Central memory CD8-positive, alpha-beta T cell (primary cell): ENCODE data around the gene SUSD3.

ENCODE experiments used
- ATAC-seq: fragments of 150-1000 bp; cut with Tn5 transposase; replicated peaks from 2 replicates; pipeline ENCODE4 v1.10.0; 2022; ENCODE audit warnings: mild to moderate bottlenecking, moderate FRiP score, moderate number of reproducible peaks; ENCODE audit not compliant: poor library complexity, severe bottlenecking; ENCODE audit errors: extremely low read depth
- DNase-seq, 2 donors: peaks; one replicate each; pipeline ENCODE4 v3.0.0; 2021; ENCODE audit warnings: low spot score in 2 of 2
- H3K27ac Mint-ChIP-seq: one replicate; pipeline ENCODE4 v1.8.0; 2022; ENCODE audit warnings: low read depth, mild to moderate bottlenecking, moderate library complexity, mixed read lengths
- H3K27me3 Mint-ChIP-seq: one replicate; pipeline ENCODE4 v1.8.0; 2022; ENCODE audit warnings: mixed read lengths
- H3K36me3 Mint-ChIP-seq: one replicate; pipeline ENCODE4 v1.8.0; 2022; ENCODE audit warnings: mild to moderate bottlenecking, moderate library complexity, mixed read lengths; ENCODE audit not compliant: insufficient read depth
- H3K4me1 Mint-ChIP-seq: one replicate; pipeline ENCODE4 v1.8.0; 2022; ENCODE audit warnings: mixed read lengths
- H3K4me3 Mint-ChIP-seq: one replicate; pipeline ENCODE4 v1.8.0; 2022; ENCODE audit warnings: mild to moderate bottlenecking, moderate library complexity, mixed read lengths
- H3K9me3 Mint-ChIP-seq: one replicate; pipeline ENCODE4 v1.8.0; 2022; ENCODE audit warnings: mixed read lengths

The SUSD3 gene

GRCh38 chr9:93126151-93126781 lies 67.8 kb downstream of the SUSD3 start:
- DNase-seq (no peak), ATAC-seq (peak; percentile 62)
- H3K4me3 Mint-ChIP-seq = peak overlapping the region; percentile 66
- H3K9me3 Mint-ChIP-seq = no peaks in the 10 kb centered on the region
- H3K4me1 Mint-ChIP-seq = peaks cover 47% of the 10 kb centered on the region
- peak overlapping the region; percentile 91 for H3K27ac Mint-ChIP-seq
- peaks cover 45% of the 10 kb centered on the region for H3K36me3 Mint-ChIP-seq
- H3K27me3 Mint-ChIP-seq = no peaks in the 10 kb centered on the region

GRCh38 chr9:93126825-93127368 lies 68.4 kb downstream of the SUSD3 start:
- H3K9me3 Mint-ChIP-seq = no peaks in the 10 kb centered on the region
- H3K4me3 Mint-ChIP-seq = peak overlapping the region; percentile 66
- no peaks in the 10 kb centered on the region for H3K27me3 Mint-ChIP-seq
- DNase-seq (no peak), ATAC-seq (no peak)
- peaks cover 43% of the 10 kb centered on the region for H3K36me3 Mint-ChIP-seq
- peak overlapping the region; percentile 91 for H3K27ac Mint-ChIP-seq
- H3K4me1 Mint-ChIP-seq = peaks cover 48% of the 10 kb centered on the region

GRCh38 chr9:93127395-93127911 lies 69.0 kb downstream of the SUSD3 start:
- Mint-ChIP-seq H3K9me3 (no peaks in the 10 kb centered on the region), H3K36me3 (peaks cover 45% of the 10 kb centered on the region), H3K27me3 (no peaks in the 10 kb centered on the region), H3K4me1 (peaks cover 51% of the 10 kb centered on the region), H3K4me3 (peak overlapping the region; percentile 66), H3K27ac (peak overlapping the region; percentile 91)
- ATAC-seq (no peak), DNase-seq (no peak)

- Mint-ChIP-seq H3K4me1 (peaks cover 58% of the 10 kb centered on the region), H3K4me3 (peak overlapping the region; percentile 28), H3K9me3 (no peaks in the 10 kb centered on the region), H3K27me3 (no peaks in the 10 kb centered on the region), H3K27ac (peak overlapping the region; percentile 91), H3K36me3 (peaks cover 42% of the 10 kb centered on the region)
- no peak for ATAC-seq
- DNase-seq = no peak
These were observed 69.7 kb downstream of the SUSD3 start for GRCh38 chr9:93128011-93128714.

GRCh38 chr9:93128715-93129224 lies 70.3 kb downstream of the SUSD3 start:
- DNase-seq = no peak
- no peaks in the 10 kb centered on the region for H3K9me3 Mint-ChIP-seq
- peak overlapping the region; percentile 91 for H3K27ac Mint-ChIP-seq
- H3K4me1 Mint-ChIP-seq = peaks cover 61% of the 10 kb centered on the region
- peak overlapping the region; percentile 28 for H3K4me3 Mint-ChIP-seq
- ATAC-seq = no peak
- peaks cover 38% of the 10 kb centered on the region for H3K36me3 Mint-ChIP-seq
- H3K27me3 Mint-ChIP-seq = no peaks in the 10 kb centered on the region

GRCh38 chr9:93129286-93129685 lies 70.8 kb downstream of the SUSD3 start:
- DNase-seq (no peak), ATAC-seq (no peak)
- Mint-ChIP-seq H3K27ac (no peak overlapping the region), H3K9me3 (no peaks in the 10 kb centered on the region), H3K36me3 (peaks cover 39% of the 10 kb centered on the region), H3K27me3 (no peaks in the 10 kb centered on the region), H3K4me1 (peaks cover 61% of the 10 kb centered on the region), H3K4me3 (no peak overlapping the region)

- no peaks in the 10 kb centered on the region for H3K9me3 Mint-ChIP-seq
- peak overlapping the region; percentile 86 for H3K4me3 Mint-ChIP-seq
- H3K27ac Mint-ChIP-seq = no peak overlapping the region
- ATAC-seq (no peak), DNase-seq (no peak)
- peaks cover 67% of the 10 kb centered on the region for H3K4me1 Mint-ChIP-seq
- H3K27me3 Mint-ChIP-seq = no peaks in the 10 kb centered on the region
- H3K36me3 Mint-ChIP-seq = peaks cover 39% of the 10 kb centered on the region
These were observed 71.4 kb downstream of the SUSD3 start for GRCh38 chr9:93129691-93130500.

- ATAC-seq = no peak
- no peaks in the 10 kb centered on the region for H3K27me3 Mint-ChIP-seq
- peaks cover 65% of the 10 kb centered on the region for H3K4me1 Mint-ChIP-seq
- no peak for DNase-seq
- peaks cover 34% of the 10 kb centered on the region for H3K36me3 Mint-ChIP-seq
- H3K9me3 Mint-ChIP-seq = no peaks in the 10 kb centered on the region
- H3K27ac Mint-ChIP-seq = peak overlapping the region; percentile 98
- H3K4me3 Mint-ChIP-seq = peak overlapping the region; percentile 86
These were observed 72.5 kb downstream of the SUSD3 start for GRCh38 chr9:93130861-93131481.

- peak overlapping the region; percentile 86 for H3K4me3 Mint-ChIP-seq
- peaks cover 57% of the 10 kb centered on the region for H3K4me1 Mint-ChIP-seq
- peak overlapping the region; percentile 98 for H3K27ac Mint-ChIP-seq
- DNase-seq = no peak
- H3K27me3 Mint-ChIP-seq = no peaks in the 10 kb centered on the region
- no peak for ATAC-seq
- H3K9me3 Mint-ChIP-seq = no peaks in the 10 kb centered on the region
- H3K36me3 Mint-ChIP-seq = peaks cover 32% of the 10 kb centered on the region
These were observed 73.2 kb downstream of the SUSD3 start for GRCh38 chr9:93131599-93132286.

- Mint-ChIP-seq H3K36me3 (peaks cover 29% of the 10 kb centered on the region), H3K27me3 (no peaks in the 10 kb centered on the region), H3K9me3 (no peaks in the 10 kb centered on the region)
These were observed 73.9 kb downstream of the SUSD3 start for GRCh38 chr9:93132287-93132927.

More at GRCh38 chr9:93132287-93132927, 73.9 kb downstream of the SUSD3 start:
- ATAC-seq = no peak
- DNase-seq = no peak
- Mint-ChIP-seq H3K4me3 (peak overlapping the region; percentile 86), H3K4me1 (peaks cover 50% of the 10 kb centered on the region), H3K27ac (peak overlapping the region; percentile 98)
